T-helper 2 cell treated with Interferon-gamma antibody and Interleukin-4, amounts not matched to agents 5 μg/mL and 100 μg/mL, for 36 hours (primary cell): ENCODE data around the gene SLC16A1.

Experiments
- DNase-seq: peaks from one replicate; pipeline ENCODE4 v3.0.0; 2021; ENCODE audit warnings: low spot score
- H3K27ac Mint-ChIP-seq: one replicate; pipeline ENCODE4 v1.8.0; 2021; ENCODE audit warnings: mild to moderate bottlenecking, mixed read lengths
- H3K27me3 Mint-ChIP-seq: one replicate; pipeline ENCODE4 v1.8.0; 2021; ENCODE audit warnings: low read depth, mixed read lengths
- H3K36me3 Mint-ChIP-seq: one replicate; pipeline ENCODE4 v1.8.0; 2021; ENCODE audit warnings: low read depth, mixed read lengths
- H3K4me1 Mint-ChIP-seq: one replicate; pipeline ENCODE4 v1.8.0; 2021; ENCODE audit warnings: low read depth, mixed read lengths
- H3K4me3 Mint-ChIP-seq: one replicate; pipeline ENCODE4 v1.8.0; 2022; ENCODE audit warnings: mild to moderate bottlenecking, moderate library complexity, mixed read lengths
- H3K9me3 Mint-ChIP-seq: one replicate; pipeline ENCODE4 v1.8.0; 2021; ENCODE audit warnings: mixed read lengths

The SLC16A1 gene

DNA sequence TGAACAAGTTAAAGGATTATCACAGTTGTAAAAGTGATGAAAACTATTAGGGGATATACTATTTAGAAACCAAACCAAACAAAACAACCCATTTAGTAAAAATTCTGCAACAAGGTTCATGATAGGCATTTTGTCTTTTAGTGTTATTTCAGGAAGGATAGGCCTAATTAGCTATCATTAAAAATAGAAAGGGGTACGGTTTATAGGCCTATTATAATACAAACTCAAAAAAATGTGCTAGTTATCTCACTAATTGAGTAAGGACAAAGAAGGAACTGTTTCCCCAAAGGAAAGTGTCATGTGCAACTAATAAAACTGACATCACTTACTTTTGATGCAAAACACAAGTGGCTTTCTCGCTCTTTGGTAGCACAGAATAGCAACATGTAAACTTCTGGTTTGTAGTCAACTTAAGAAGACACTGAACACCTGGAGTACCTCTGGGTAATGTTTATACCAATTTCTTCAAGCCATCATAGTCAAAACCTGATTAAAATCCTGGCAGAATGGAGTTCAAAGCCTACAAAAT is 28.5 kb downstream of the SLC16A1 start:
- no peaks in the 10 kb centered on the region for H3K27me3 Mint-ChIP-seq

GRCh38 chr1:112926858-112927257 is 29.1 kb downstream of the SLC16A1 start:
- DNase-seq = no peak
- H3K4me3 Mint-ChIP-seq = no peak overlapping the region
- H3K27ac Mint-ChIP-seq = no peak overlapping the region
- peaks cover 14% of the 10 kb centered on the region for H3K4me1 Mint-ChIP-seq
- no peaks in the 10 kb centered on the region for H3K9me3 Mint-ChIP-seq
- peaks cover 35% of the 10 kb centered on the region for H3K36me3 Mint-ChIP-seq
- no peaks in the 10 kb centered on the region for H3K27me3 Mint-ChIP-seq

More for the DNA sequence above, 28.5 kb downstream of the SLC16A1 start:
- no peak overlapping the region for H3K27ac Mint-ChIP-seq
- H3K36me3 Mint-ChIP-seq = peaks cover 31% of the 10 kb centered on the region
- no peak overlapping the region for H3K4me3 Mint-ChIP-seq
- H3K4me1 Mint-ChIP-seq = peaks cover 15% of the 10 kb centered on the region
- no peak for DNase-seq
- H3K9me3 Mint-ChIP-seq = no peaks in the 10 kb centered on the region

GRCh38 chr1:112925015-112925414 is 31.0 kb downstream of the SLC16A1 start:
- DNase-seq = no peak
- Mint-ChIP-seq H3K4me3 (no peak overlapping the region), H3K4me1 (peaks cover 12% of the 10 kb centered on the region), H3K36me3 (peaks cover 37% of the 10 kb centered on the region), H3K9me3 (no peaks in the 10 kb centered on the region), H3K27me3 (no peaks in the 10 kb centered on the region), H3K27ac (no peak overlapping the region)

GRCh38 chr1:112923959-112924349 is 32.0 kb downstream of the SLC16A1 start:
- Mint-ChIP-seq H3K36me3 (peaks cover 35% of the 10 kb centered on the region), H3K27me3 (no peaks in the 10 kb centered on the region), H3K27ac (peak overlapping the region; percentile 55), H3K9me3 (no peaks in the 10 kb centered on the region), H3K4me3 (no peak overlapping the region), H3K4me1 (peaks cover 12% of the 10 kb centered on the region)
- DNase-seq = no peak

- peaks cover 12% of the 10 kb centered on the region for H3K4me1 Mint-ChIP-seq
- H3K9me3 Mint-ChIP-seq = no peaks in the 10 kb centered on the region
- peak overlapping the region; percentile 55 for H3K27ac Mint-ChIP-seq
- H3K36me3 Mint-ChIP-seq = peaks cover 34% of the 10 kb centered on the region
- H3K27me3 Mint-ChIP-seq = no peaks in the 10 kb centered on the region
- H3K4me3 Mint-ChIP-seq = no peak overlapping the region
- no peak for DNase-seq
Measured at GRCh38 chr1:112923234-112923958, 32.6 kb downstream of the SLC16A1 start.

- Mint-ChIP-seq H3K36me3 (peaks cover 36% of the 10 kb centered on the region), H3K27me3 (no peaks in the 10 kb centered on the region), H3K9me3 (no peaks in the 10 kb centered on the region)
Measured at GRCh38 chr1:112911506-112912220, 44.3 kb downstream of the SLC16A1 start.

DNA sequence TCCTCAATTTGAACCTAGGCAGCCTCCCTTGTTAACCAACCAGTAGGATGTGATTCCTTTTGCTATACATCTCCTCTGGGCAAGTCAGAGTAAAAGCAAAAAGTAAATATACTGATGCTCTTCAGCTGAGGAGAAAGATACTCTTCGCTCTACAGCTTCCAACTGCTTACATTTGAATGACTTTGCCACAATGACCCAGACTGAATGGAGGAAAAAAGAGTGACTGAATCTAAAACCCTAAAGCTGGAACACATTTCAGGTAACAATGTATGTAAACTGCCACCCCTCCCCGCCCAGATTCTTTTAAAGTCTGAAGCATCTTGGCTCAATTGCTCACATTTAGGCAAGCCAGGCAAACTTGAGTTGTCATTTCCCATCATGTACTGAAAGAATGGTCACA is 46.1 kb downstream of the SLC16A1 start:
- no peak overlapping the region for H3K4me3 Mint-ChIP-seq
- no peak for DNase-seq
- peaks cover 15% of the 10 kb centered on the region for H3K4me1 Mint-ChIP-seq
- H3K36me3 Mint-ChIP-seq = peaks cover 26% of the 10 kb centered on the region
- no peaks in the 10 kb centered on the region for H3K27me3 Mint-ChIP-seq
- H3K9me3 Mint-ChIP-seq = no peaks in the 10 kb centered on the region
- H3K27ac Mint-ChIP-seq = no peak overlapping the region

More at GRCh38 chr1:112911506-112912220, 44.3 kb downstream of the SLC16A1 start:
- Mint-ChIP-seq H3K4me3 (no peak overlapping the region), H3K4me1 (peaks cover 2% of the 10 kb centered on the region), H3K27ac (no peak overlapping the region)
- no peak for DNase-seq

DNA sequence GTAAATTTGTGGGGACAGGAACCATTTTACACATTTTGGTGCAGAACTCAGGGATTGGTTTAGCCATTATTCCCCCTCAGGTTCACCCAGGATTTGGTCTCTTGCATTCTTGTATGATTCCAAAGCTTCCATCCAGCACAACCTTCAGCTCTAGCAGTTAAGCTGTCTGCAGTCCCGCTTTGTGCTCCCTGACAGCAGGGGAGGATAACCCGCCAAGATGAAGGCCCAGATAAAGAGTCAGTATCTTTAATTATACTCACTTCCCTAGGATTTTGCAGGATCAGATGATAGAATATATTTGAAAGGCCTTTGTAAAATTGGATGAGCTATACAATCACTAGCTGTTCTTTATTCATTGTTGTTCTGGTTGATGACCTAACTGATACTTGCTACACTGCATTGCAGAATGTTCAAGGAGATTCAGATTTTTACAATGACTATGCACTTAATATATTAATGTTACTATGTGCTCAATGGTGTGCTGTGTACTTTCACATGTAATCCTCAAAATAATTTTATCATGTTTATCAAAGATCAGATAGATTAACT is 49.8 kb downstream of the SLC16A1 start:
- DNase-seq = no peak
- peaks cover 2% of the 10 kb centered on the region for H3K9me3 Mint-ChIP-seq
- H3K4me1 Mint-ChIP-seq = peaks cover 37% of the 10 kb centered on the region
- H3K4me3 Mint-ChIP-seq = no peak overlapping the region
- no peak overlapping the region for H3K27ac Mint-ChIP-seq
- H3K36me3 Mint-ChIP-seq = peaks cover 9% of the 10 kb centered on the region
- no peaks in the 10 kb centered on the region for H3K27me3 Mint-ChIP-seq

GRCh38 chr1:112905395-112906149 is 50.4 kb downstream of the SLC16A1 start:
- Mint-ChIP-seq H3K9me3 (peaks cover 4% of the 10 kb centered on the region), H3K4me3 (no peak overlapping the region), H3K27me3 (no peaks in the 10 kb centered on the region), H3K4me1 (peaks cover 37% of the 10 kb centered on the region), H3K27ac (peak overlapping the region; percentile 50), H3K36me3 (peaks cover 5% of the 10 kb centered on the region)
- DNase-seq = no peak

- Mint-ChIP-seq H3K27me3 (no peaks in the 10 kb centered on the region), H3K36me3 (peaks cover 5% of the 10 kb centered on the region), H3K27ac (peak overlapping the region; percentile 1), H3K4me1 (peaks cover 37% of the 10 kb centered on the region), H3K4me3 (no peak overlapping the region), H3K9me3 (peaks cover 4% of the 10 kb centered on the region)
- no peak for DNase-seq
Measured at GRCh38 chr1:112904831-112905261, 51.1 kb downstream of the SLC16A1 start.

- no peaks in the 10 kb centered on the region for H3K27me3 Mint-ChIP-seq
- peaks cover 5% of the 10 kb centered on the region for H3K36me3 Mint-ChIP-seq
- peaks cover 4% of the 10 kb centered on the region for H3K9me3 Mint-ChIP-seq
- peak overlapping the region; percentile 75 for H3K27ac Mint-ChIP-seq
- peak overlapping the region; percentile 70 for H3K4me3 Mint-ChIP-seq
- DNase-seq = peak; percentile 84
- peaks cover 37% of the 10 kb centered on the region for H3K4me1 Mint-ChIP-seq
Measured at GRCh38 chr1:112904071-112904830, 51.7 kb downstream of the SLC16A1 start.

DNA sequence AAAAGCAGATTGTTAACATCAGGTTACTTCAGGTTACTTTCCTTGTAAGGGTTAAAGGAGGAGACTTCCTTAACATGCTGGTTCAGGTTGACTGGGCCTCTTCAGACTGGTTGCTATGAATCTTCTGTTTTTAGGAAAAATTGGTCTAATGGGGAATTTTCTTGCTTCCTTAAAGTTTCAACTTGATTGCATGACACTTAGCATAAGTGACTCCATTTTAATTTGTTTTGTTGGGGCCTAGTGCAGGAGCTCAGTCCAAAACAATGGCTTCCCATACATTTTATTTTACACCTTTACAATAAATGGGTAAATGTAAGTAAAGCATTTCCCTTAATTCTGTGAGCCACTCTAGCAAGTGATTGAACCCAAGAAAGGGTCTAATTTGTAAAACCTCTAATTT is 53.8 kb downstream of the SLC16A1 start:
- peaks cover 4% of the 10 kb centered on the region for H3K9me3 Mint-ChIP-seq
- no peak overlapping the region for H3K4me3 Mint-ChIP-seq
- peaks cover 37% of the 10 kb centered on the region for H3K4me1 Mint-ChIP-seq
- DNase-seq = no peak
- H3K27ac Mint-ChIP-seq = no peak overlapping the region
- peaks cover 5% of the 10 kb centered on the region for H3K36me3 Mint-ChIP-seq
- no peaks in the 10 kb centered on the region for H3K27me3 Mint-ChIP-seq

GRCh38 chr1:112901387-112901786 is 54.6 kb downstream of the SLC16A1 start:
- Mint-ChIP-seq H3K4me3 (no peak overlapping the region), H3K27ac (no peak overlapping the region), H3K9me3 (peaks cover 8% of the 10 kb centered on the region), H3K36me3 (peaks cover 6% of the 10 kb centered on the region), H3K4me1 (peaks cover 32% of the 10 kb centered on the region), H3K27me3 (no peaks in the 10 kb centered on the region)
- no peak for DNase-seq
